Activated naive CD8-positive, alpha-beta T cell treated with anti-CD3 and anti-CD28 coated beads for 36 hours (primary cell): Measurements from ENCODE around the gene HDAC7. TPM values are rescaled to one million over a fixed set of nuclear protein-coding genes. Genes with fewer than 3 reads are reported as not detected.

Source experiments
- DNase-seq: peaks from one replicate; pipeline ENCODE4 v3.0.0; 2021
- H3K27ac Mint-ChIP-seq: one replicate; pipeline ENCODE4 v1.8.0; 2022; ENCODE audit warnings: mild to moderate bottlenecking, moderate library complexity, mixed read lengths
- H3K27me3 Mint-ChIP-seq: one replicate; pipeline ENCODE4 v1.8.0; 2022; ENCODE audit warnings: mild to moderate bottlenecking, mixed read lengths
- H3K36me3 Mint-ChIP-seq: one replicate; pipeline ENCODE4 v1.8.0; 2021; ENCODE audit warnings: mild to moderate bottlenecking, mixed read lengths
- H3K4me1 Mint-ChIP-seq: one replicate; pipeline ENCODE4 v1.8.0; 2021; ENCODE audit warnings: mixed read lengths
- H3K4me3 Mint-ChIP-seq: one replicate; pipeline ENCODE4 v1.8.0; 2022; ENCODE audit warnings: mild to moderate bottlenecking, moderate library complexity, mixed read lengths
- H3K9me3 Mint-ChIP-seq: one replicate; pipeline ENCODE4 v1.8.0; 2022; ENCODE audit warnings: mixed read lengths
- total RNA-seq, 2 experiments: library from RNA; stranded (reverse); gene quantifications; one replicate each; pipeline ENCODE4 v1.2.3, GENCODE V29; 2021

Gene HDAC7
- total RNA-seq, 2 experiments from 2014 or later: 233 to 246 TPM

- no peak for DNase-seq
- peaks cover 26% of the 10 kb centered on the region for H3K4me1 Mint-ChIP-seq
- no peaks in the 10 kb centered on the region for H3K27me3 Mint-ChIP-seq
- H3K27ac Mint-ChIP-seq: peak overlapping the region; percentile 45
- H3K4me3 Mint-ChIP-seq: no peak overlapping the region
- peaks cover 36% of the 10 kb centered on the region for H3K36me3 Mint-ChIP-seq
- no peaks in the 10 kb centered on the region for H3K9me3 Mint-ChIP-seq
Measured at GRCh38 chr12:47789141-47789540, 30.6 kb downstream of the HDAC7 start.

GRCh38 chr12:47787596-47788319, 31.9 kb downstream of the HDAC7 start:
- Mint-ChIP-seq H3K36me3 (peaks cover 32% of the 10 kb centered on the region), H3K4me1 (peaks cover 22% of the 10 kb centered on the region), H3K4me3 (no peak overlapping the region), H3K27ac (peak overlapping the region; percentile 63), H3K27me3 (no peaks in the 10 kb centered on the region), H3K9me3 (no peaks in the 10 kb centered on the region)
- DNase-seq: no peak

GRCh38 chr12:47786662-47787280, 32.9 kb downstream of the HDAC7 start:
- no peak for DNase-seq
- no peak overlapping the region for H3K4me3 Mint-ChIP-seq
- no peaks in the 10 kb centered on the region for H3K9me3 Mint-ChIP-seq
- H3K27me3 Mint-ChIP-seq: no peaks in the 10 kb centered on the region
- peak overlapping the region; percentile 81 for H3K27ac Mint-ChIP-seq
- peaks cover 34% of the 10 kb centered on the region for H3K36me3 Mint-ChIP-seq
- peaks cover 22% of the 10 kb centered on the region for H3K4me1 Mint-ChIP-seq

GRCh38 chr12:47785887-47786661, 33.6 kb downstream of the HDAC7 start:
- no peaks in the 10 kb centered on the region for H3K27me3 Mint-ChIP-seq
- no peaks in the 10 kb centered on the region for H3K9me3 Mint-ChIP-seq
- H3K36me3 Mint-ChIP-seq: peaks cover 34% of the 10 kb centered on the region
- DNase-seq: no peak
- H3K4me1 Mint-ChIP-seq: peaks cover 26% of the 10 kb centered on the region
- H3K4me3 Mint-ChIP-seq: no peak overlapping the region
- H3K27ac Mint-ChIP-seq: peak overlapping the region; percentile 81

GRCh38 chr12:47785036-47785886, 34.4 kb downstream of the HDAC7 start:
- H3K27me3 Mint-ChIP-seq: no peaks in the 10 kb centered on the region
- peak overlapping the region; percentile 81 for H3K27ac Mint-ChIP-seq
- peaks cover 27% of the 10 kb centered on the region for H3K4me1 Mint-ChIP-seq
- DNase-seq: no peak
- no peaks in the 10 kb centered on the region for H3K9me3 Mint-ChIP-seq
- peaks cover 34% of the 10 kb centered on the region for H3K36me3 Mint-ChIP-seq
- no peak overlapping the region for H3K4me3 Mint-ChIP-seq

- H3K27ac Mint-ChIP-seq: no peak overlapping the region
- no peaks in the 10 kb centered on the region for H3K9me3 Mint-ChIP-seq
- H3K4me3 Mint-ChIP-seq: no peak overlapping the region
- peaks cover 34% of the 10 kb centered on the region for H3K36me3 Mint-ChIP-seq
- DNase-seq: no peak
- peaks cover 33% of the 10 kb centered on the region for H3K4me1 Mint-ChIP-seq
- no peaks in the 10 kb centered on the region for H3K27me3 Mint-ChIP-seq
Measured at GRCh38 chr12:47783821-47784819, 35.6 kb downstream of the HDAC7 start.

GRCh38 chr12:47783024-47783755, 36.5 kb downstream of the HDAC7 start:
- Mint-ChIP-seq H3K36me3 (peaks cover 29% of the 10 kb centered on the region), H3K9me3 (no peaks in the 10 kb centered on the region), H3K4me1 (peaks cover 37% of the 10 kb centered on the region), H3K27me3 (no peaks in the 10 kb centered on the region), H3K27ac (peak overlapping the region; percentile 71), H3K4me3 (no peak overlapping the region)
- no peak for DNase-seq

- no peak for DNase-seq
- H3K36me3 Mint-ChIP-seq: peaks cover 21% of the 10 kb centered on the region
- H3K27ac Mint-ChIP-seq: peak overlapping the region; percentile 71
- peaks cover 29% of the 10 kb centered on the region for H3K4me1 Mint-ChIP-seq
- no peaks in the 10 kb centered on the region for H3K9me3 Mint-ChIP-seq
- H3K27me3 Mint-ChIP-seq: no peaks in the 10 kb centered on the region
- no peak overlapping the region for H3K4me3 Mint-ChIP-seq
Measured at GRCh38 chr12:47782372-47782770, 37.3 kb downstream of the HDAC7 start.

GRCh38 chr12:47781479-47782371, 38.0 kb downstream of the HDAC7 start:
- Mint-ChIP-seq H3K27ac (peak overlapping the region; percentile 50), H3K27me3 (no peaks in the 10 kb centered on the region), H3K4me3 (no peak overlapping the region), H3K9me3 (no peaks in the 10 kb centered on the region), H3K4me1 (peaks cover 27% of the 10 kb centered on the region), H3K36me3 (peaks cover 14% of the 10 kb centered on the region)
- no peak for DNase-seq

GRCh38 chr12:47779943-47780504, 39.7 kb downstream of the HDAC7 start:
- Mint-ChIP-seq H3K9me3 (no peaks in the 10 kb centered on the region), H3K27me3 (no peaks in the 10 kb centered on the region), H3K4me1 (peaks cover 20% of the 10 kb centered on the region), H3K36me3 (peaks cover 6% of the 10 kb centered on the region), H3K27ac (peak overlapping the region; percentile 5), H3K4me3 (no peak overlapping the region)
- DNase-seq: no peak

- peak; percentile 88 for DNase-seq
- H3K27me3 Mint-ChIP-seq: no peaks in the 10 kb centered on the region
- no peak overlapping the region for H3K4me3 Mint-ChIP-seq
- peak overlapping the region; percentile 49 for H3K27ac Mint-ChIP-seq
- H3K36me3 Mint-ChIP-seq: peaks cover 2% of the 10 kb centered on the region
- no peaks in the 10 kb centered on the region for H3K9me3 Mint-ChIP-seq
- H3K4me1 Mint-ChIP-seq: peaks cover 22% of the 10 kb centered on the region
Measured at GRCh38 chr12:47779301-47779942, 40.3 kb downstream of the HDAC7 start.

- Mint-ChIP-seq H3K4me3 (no peak overlapping the region), H3K36me3 (peaks cover 2% of the 10 kb centered on the region), H3K27ac (peak overlapping the region; percentile 49), H3K4me1 (peaks cover 26% of the 10 kb centered on the region), H3K9me3 (no peaks in the 10 kb centered on the region), H3K27me3 (no peaks in the 10 kb centered on the region)
- no peak for DNase-seq
Measured at GRCh38 chr12:47778881-47779280, 40.8 kb downstream of the HDAC7 start.
